KMS-11 (cell line): Measurements from ENCODE around the gene SNX9.

ENCODE experiments used
- H2AFZ ChIP-seq: fragments of 200-600 bp; sonication (generic); 2 replicates; pipeline ENCODE4 v1.6.1; 2016; ENCODE audit warnings: antibody characterized with exemption, mixed run types, low read depth
- H3K27ac ChIP-seq: fragments of 200-600 bp; sonication (generic); 2 replicates; pipeline ENCODE4 v1.6.1; 2016; ENCODE audit warnings: mild to moderate bottlenecking, mixed run types
- H3K27me3 ChIP-seq: fragments of 200-600 bp; sonication (generic); 2 replicates; pipeline ENCODE4 v1.6.1; 2017; ENCODE audit warnings: mild to moderate bottlenecking, low read depth, mixed run types, moderate library complexity; ENCODE audit not compliant: insufficient read depth
- H3K36me3 ChIP-seq: fragments of 200-600 bp; sonication (generic); 2 replicates; pipeline ENCODE4 v1.6.1; 2017; ENCODE audit warnings: mild to moderate bottlenecking, mixed run types; ENCODE audit not compliant: insufficient read depth
- H3K4me1 ChIP-seq: fragments of 200-600 bp; sonication (generic); 2 replicates; pipeline ENCODE4 v1.6.1; 2016; ENCODE audit warnings: mild to moderate bottlenecking, low read depth, mixed run types; ENCODE audit not compliant: poor library complexity, severe bottlenecking
- H3K4me2 ChIP-seq: fragments of 200-600 bp; sonication (generic); 2 replicates; pipeline ENCODE4 v1.7.0; 2016; ENCODE audit warnings: mild to moderate bottlenecking, mixed run types
- H3K4me3 ChIP-seq: fragments of 200-600 bp; sonication (generic); IDR thresholded peaks from 2 replicates; pipeline ENCODE4 v1.6.1; 2017; ENCODE audit warnings: low read depth, low read length, mixed read lengths; ENCODE audit not compliant: insufficient read depth
- H3K79me2 ChIP-seq: fragments of 200-600 bp; sonication (generic); 2 replicates; pipeline ENCODE4 v1.6.1; 2016; ENCODE audit warnings: low read depth, mixed run types; ENCODE audit not compliant: insufficient read depth
- H3K9ac ChIP-seq: fragments of 200-600 bp; sonication (generic); 2 replicates; pipeline ENCODE4 v1.6.1; 2016; ENCODE audit warnings: mild to moderate bottlenecking, mixed run types
- H4K20me1 ChIP-seq: fragments of 200-600 bp; sonication (generic); 2 replicates; pipeline ENCODE4 v1.6.1; 2016; ENCODE audit warnings: mild to moderate bottlenecking, mixed run types; ENCODE audit not compliant: insufficient read depth
- CTCF ChIP-seq: fragments of 200-600 bp; sonication (generic); conservative IDR thresholded peaks from 2 replicates; pipeline ENCODE4 v1.6.1; 2017; ENCODE audit warnings: low read depth, mild to moderate bottlenecking, antibody characterized with exemption, low read length, moderate library complexity, mixed read lengths

The SNX9 gene

GRCh38 chr6:157942351-157942750 is 119.3 kb downstream of the SNX9 start:
- H3K27ac ChIP-seq = no peak overlapping the region
- H3K9ac ChIP-seq = no peak overlapping the region
- no peak overlapping the region for H3K4me3 ChIP-seq
- H3K4me2 ChIP-seq = no peak overlapping the region
- H3K79me2 ChIP-seq = no peaks in the 10 kb centered on the region
- H3K4me1 ChIP-seq = no peaks in the 10 kb centered on the region
- no peak for TF ChIP-seq CTCF
- H2AFZ ChIP-seq = no peak overlapping the region
- no peaks in the 10 kb centered on the region for H3K27me3 ChIP-seq
- H3K36me3 ChIP-seq = no peaks in the 10 kb centered on the region
- no peaks in the 10 kb centered on the region for H4K20me1 ChIP-seq

GRCh38 chr6:157943249-157943963 is 120.4 kb downstream of the SNX9 start:
- Histone ChIP-seq H3K4me3 (no peak overlapping the region), H3K27me3 (no peaks in the 10 kb centered on the region), H3K79me2 (no peaks in the 10 kb centered on the region), H3K4me1 (no peaks in the 10 kb centered on the region), H4K20me1 (no peaks in the 10 kb centered on the region), H3K4me2 (no peak overlapping the region), H2AFZ (no peak overlapping the region), H3K9ac (no peak overlapping the region), H3K27ac (no peak overlapping the region), H3K36me3 (no peaks in the 10 kb centered on the region)
- no peak for TF ChIP-seq CTCF

GRCh38 chr6:157943964-157944283 is 120.9 kb downstream of the SNX9 start:
- TF ChIP-seq CTCF = no peak
- H3K9ac ChIP-seq = no peak overlapping the region
- H3K36me3 ChIP-seq = no peaks in the 10 kb centered on the region
- no peaks in the 10 kb centered on the region for H3K4me1 ChIP-seq
- H3K79me2 ChIP-seq = no peaks in the 10 kb centered on the region
- no peaks in the 10 kb centered on the region for H3K27me3 ChIP-seq
- no peak overlapping the region for H2AFZ ChIP-seq
- no peaks in the 10 kb centered on the region for H4K20me1 ChIP-seq
- no peak overlapping the region for H3K27ac ChIP-seq
- H3K4me3 ChIP-seq = no peak overlapping the region
- H3K4me2 ChIP-seq = no peak overlapping the region

GRCh38 chr6:157944983-157945931 is 122.2 kb downstream of the SNX9 start:
- Histone ChIP-seq H3K9ac (no peak overlapping the region), H3K79me2 (no peaks in the 10 kb centered on the region), H3K27ac (no peak overlapping the region), H3K4me3 (no peak overlapping the region), H3K27me3 (no peaks in the 10 kb centered on the region), H3K4me2 (no peak overlapping the region), H4K20me1 (no peaks in the 10 kb centered on the region), H3K4me1 (no peaks in the 10 kb centered on the region), H3K36me3 (no peaks in the 10 kb centered on the region), H2AFZ (no peak overlapping the region)
- TF ChIP-seq CTCF = no peak
